ENCODE data around the gene RP2. TPM values are rescaled to one million over a fixed set of nuclear protein-coding genes. Genes with fewer than 3 reads are reported as not detected.

The RP2 gene
- total RNA-seq, 1 donor from 2014 or later, result 6.1 TPM

GRCh38 chrX:46873746-46874145 is 36.9 kb downstream of the RP2 start:
- Histone ChIP-seq H3K27me3 (no peaks in the 10 kb centered on the region), H3K36me3 (no peaks in the 10 kb centered on the region), H3K4me1 (no peaks in the 10 kb centered on the region), H3K27ac (no peak overlapping the region), H3K9me3 (no peaks in the 10 kb centered on the region), H3K4me3 (no peak overlapping the region)
- intact Hi-C loops (cut with DNase I), result no loop called here
- no peak for DNase-seq (ENCODE audit: extremely low spot score in 2 of 2)
- no peak for TF ChIP-seq POLR2A (IDR thresholded peaks at IDR 0.05)

- no peak overlapping the region for H3K27ac ChIP-seq
- no peaks in the 10 kb centered on the region for H3K9me3 ChIP-seq
- TF ChIP-seq CTCF (IDR thresholded peaks at IDR 0.05) (no peak), POLR2AphosphoS5 (IDR thresholded peaks at IDR 0.05; ENCODE audit: insufficient read depth in 1 of 2, low read depth in 1 of 2) (no peak), POLR2A (IDR thresholded peaks at IDR 0.05) (no peak)
- DNase-seq (ENCODE audit: extremely low spot score in 2 of 2), result no peak
- no peaks in the 10 kb centered on the region for H3K36me3 ChIP-seq
- H3K4me1 ChIP-seq, result no peaks in the 10 kb centered on the region
- intact Hi-C loops (cut with DNase I), result no loop called here
- H3K4me3 ChIP-seq, result no peak overlapping the region
- H3K27me3 ChIP-seq, result no peaks in the 10 kb centered on the region
These were observed 40.1 kb downstream of the RP2 start for GRCh38 chrX:46876901-46877300.

GRCh38 chrX:46882266-46882665 is 45.4 kb downstream of the RP2 start:
- no peak overlapping the region for H3K4me3 ChIP-seq
- intact Hi-C loops (cut with DNase I), result no loop called here
- H3K36me3 ChIP-seq, result no peaks in the 10 kb centered on the region
- DNase-seq (ENCODE audit: extremely low spot score in 2 of 2), result no peak
- H3K27ac ChIP-seq, result no peak overlapping the region
- H3K4me1 ChIP-seq, result no peaks in the 10 kb centered on the region
- TF ChIP-seq CTCF (IDR thresholded peaks at IDR 0.05), result no peak
- no peak for TF ChIP-seq POLR2A (IDR thresholded peaks at IDR 0.05)
- TF ChIP-seq POLR2AphosphoS5 (IDR thresholded peaks at IDR 0.05; ENCODE audit: insufficient read depth in 1 of 2, low read depth in 1 of 2), result no peak
- no peaks in the 10 kb centered on the region for H3K9me3 ChIP-seq
- H3K27me3 ChIP-seq, result no peaks in the 10 kb centered on the region

GRCh38 chrX:46884799-46885198 is 48.0 kb downstream of the RP2 start:
- intact Hi-C loops (cut with DNase I), result no loop called here
- no peak for TF ChIP-seq POLR2A (IDR thresholded peaks at IDR 0.05)
- TF ChIP-seq POLR2AphosphoS5 (IDR thresholded peaks at IDR 0.05; ENCODE audit: insufficient read depth in 1 of 2, low read depth in 1 of 2), result no peak
- no peak for TF ChIP-seq CTCF (IDR thresholded peaks at IDR 0.05)
- Histone ChIP-seq H3K36me3 (no peaks in the 10 kb centered on the region), H3K27me3 (no peaks in the 10 kb centered on the region), H3K4me1 (no peaks in the 10 kb centered on the region), H3K27ac (no peak overlapping the region), H3K9me3 (no peaks in the 10 kb centered on the region), H3K4me3 (no peak overlapping the region)
- DNase-seq (ENCODE audit: extremely low spot score in 2 of 2), result no peak

GRCh38 chrX:46898207-46898606 is 61.4 kb downstream of the RP2 start:
- TF ChIP-seq POLR2AphosphoS5 (IDR thresholded peaks at IDR 0.05; ENCODE audit: insufficient read depth in 1 of 2, low read depth in 1 of 2), result no peak
- no peak for TF ChIP-seq CTCF (IDR thresholded peaks at IDR 0.05)
- TF ChIP-seq POLR2A (IDR thresholded peaks at IDR 0.05), result no peak
- H3K4me1 ChIP-seq, result no peaks in the 10 kb centered on the region
- no peak for DNase-seq (ENCODE audit: extremely low spot score in 2 of 2)
- intact Hi-C loops (cut with DNase I), result no loop called here
- no peaks in the 10 kb centered on the region for H3K27me3 ChIP-seq
- H3K9me3 ChIP-seq, result no peaks in the 10 kb centered on the region
- H3K36me3 ChIP-seq, result no peaks in the 10 kb centered on the region
- H3K4me3 ChIP-seq, result no peak overlapping the region
- H3K27ac ChIP-seq, result no peak overlapping the region
